ENCODE measurements around the gene ATP8B1. TPM values are rescaled to one million over a fixed set of nuclear protein-coding genes. Genes with fewer than 3 reads are reported as not detected.

ATP8B1 gene
- total RNA-seq, 1 donor from 2014 or later, result 20.8 TPM

GRCh38 chr18:57807336-57808117 is 4.4 kb upstream of the ATP8B1 start:
- FAIRE-seq, result no peak

DNA sequence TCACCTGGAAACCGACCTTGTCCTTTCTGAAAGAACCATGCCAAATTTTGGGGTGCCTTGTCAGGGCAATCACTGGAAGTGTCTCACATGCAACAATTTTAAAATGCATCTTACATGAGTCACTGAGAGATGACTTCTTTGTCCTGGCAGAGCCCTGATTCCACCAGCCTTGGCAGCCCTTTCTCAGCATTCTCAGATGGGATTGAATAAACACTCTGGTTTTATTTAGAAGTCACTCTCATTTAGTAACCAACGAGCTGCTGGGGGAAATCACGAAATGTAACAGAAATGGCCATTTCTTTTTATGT is 3.8 kb upstream of the ATP8B1 start:
- no peak for TF ChIP-seq CTCF (IDR thresholded peaks at IDR 0.05; ENCODE audit: insufficient read depth, low read length, severe bottlenecking)
- Histone ChIP-seq H3K36me3 (ENCODE audit: control insufficient read depth, insufficient read depth, low read length) (no peaks in the 10 kb centered on the region), H3K27me3 (ENCODE audit: control insufficient read depth, insufficient read depth, low read length) (no peaks in the 10 kb centered on the region), H3K4me3 (ENCODE audit: low read depth, low read length) (no peak overlapping the region)
- peak; percentile 68 for FAIRE-seq
- peak; percentile 47 for DNase-seq (ENCODE audit: low read depth)

More at GRCh38 chr18:57807336-57808117, 4.4 kb upstream of the ATP8B1 start:
- Histone ChIP-seq H3K36me3 (ENCODE audit: control insufficient read depth, insufficient read depth, low read length) (no peaks in the 10 kb centered on the region), H3K27me3 (ENCODE audit: control insufficient read depth, insufficient read depth, low read length) (no peaks in the 10 kb centered on the region), H3K4me3 (ENCODE audit: low read depth, low read length) (no peak overlapping the region)
- no peak for TF ChIP-seq CTCF (IDR thresholded peaks at IDR 0.05; ENCODE audit: insufficient read depth, low read length, severe bottlenecking)
- no peak for DNase-seq (ENCODE audit: low read depth)

- TF ChIP-seq CTCF (IDR thresholded peaks at IDR 0.05; ENCODE audit: insufficient read depth, low read length, severe bottlenecking), result no peak
- DNase-seq (ENCODE audit: low read depth) (no peak), FAIRE-seq (no peak)
Observed at GRCh38 chr18:57806201-57806977, 3.3 kb upstream of the ATP8B1 start.

GRCh38 chr18:57805117-57805516 is 2.0 kb upstream of the ATP8B1 start:
- Histone ChIP-seq H3K27me3 (ENCODE audit: control insufficient read depth, insufficient read depth, low read length) (no peaks in the 10 kb centered on the region), H3K4me3 (ENCODE audit: low read depth, low read length) (no peak overlapping the region), H3K36me3 (ENCODE audit: control insufficient read depth, insufficient read depth, low read length) (no peaks in the 10 kb centered on the region)
- no peak for TF ChIP-seq CTCF (IDR thresholded peaks at IDR 0.05; ENCODE audit: insufficient read depth, low read length, severe bottlenecking)
- no peak for FAIRE-seq
- no peak for DNase-seq (ENCODE audit: low read depth)

More at GRCh38 chr18:57806201-57806977, 3.3 kb upstream of the ATP8B1 start:
- no peaks in the 10 kb centered on the region for H3K27me3 ChIP-seq (ENCODE audit: control insufficient read depth, insufficient read depth, low read length)
- H3K4me3 ChIP-seq (ENCODE audit: low read depth, low read length), result no peak overlapping the region
- no peaks in the 10 kb centered on the region for H3K36me3 ChIP-seq (ENCODE audit: control insufficient read depth, insufficient read depth, low read length)

DNA sequence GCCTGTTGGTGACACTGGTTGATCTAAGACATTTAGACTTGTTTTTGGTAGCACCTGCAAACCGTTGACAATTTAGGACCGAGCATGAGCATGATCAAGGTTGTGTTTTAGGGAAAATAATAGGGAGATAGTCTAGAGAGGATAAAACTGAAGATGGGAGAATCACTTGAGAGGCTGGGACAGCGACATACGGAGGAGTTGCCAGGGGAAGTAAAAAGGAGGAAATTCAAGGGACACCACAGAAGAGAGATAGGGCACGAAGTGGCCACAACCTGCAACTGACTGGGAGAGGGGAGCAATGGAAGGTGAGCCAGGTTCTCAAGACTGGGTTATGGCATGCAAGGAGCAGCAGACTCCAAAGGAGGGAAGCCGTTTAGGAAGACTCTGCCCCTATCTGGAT is 1.4 kb upstream of the ATP8B1 start:
- Histone ChIP-seq H3K27me3 (ENCODE audit: control insufficient read depth, insufficient read depth, low read length) (no peaks in the 10 kb centered on the region), H3K36me3 (ENCODE audit: control insufficient read depth, insufficient read depth, low read length) (no peaks in the 10 kb centered on the region), H3K4me3 (ENCODE audit: low read depth, low read length) (no peak overlapping the region)
- no peak for DNase-seq (ENCODE audit: low read depth)
- FAIRE-seq, result no peak
- no peak for TF ChIP-seq CTCF (IDR thresholded peaks at IDR 0.05; ENCODE audit: insufficient read depth, low read length, severe bottlenecking)
